SK-N-MC (cell line): ENCODE results near the gene FGF1.

Experiments used
- EZH2 ChIP-seq: fragments of 200-600 bp; sonication (generic); IDR thresholded peaks from one replicate; pipeline ENCODE4 v1.6.1; 2017; ENCODE audit warnings: antibody characterized with exemption
- FOXP2 ChIP-seq: optimal IDR thresholded peaks from 2 replicates; pipeline ENCODE3; 2011; ENCODE audit warnings: mild to moderate bottlenecking, moderate library complexity; ENCODE audit not compliant: insufficient read depth; ENCODE audit errors: extremely low read length, control extremely low read depth
- POLR2AphosphoS5 ChIP-seq: IDR thresholded peaks from 2 replicates; pipeline ENCODE4 v1.6.1; 2012; ENCODE audit warnings: mild to moderate bottlenecking, low read depth, low read length, borderline replicate concordance

GRCh38 chr5:142611154-142611553 lies 74.7 kb downstream of the FGF1 start:
- no peak for TF ChIP-seq POLR2AphosphoS5
- no peak for TF ChIP-seq EZH2
- no peak for TF ChIP-seq FOXP2
